Activated naive CD8-positive, alpha-beta T cell treated with anti-CD3 and anti-CD28 coated beads for 36 hours (primary cell): ENCODE data around the gene LYSMD3. TPM values are rescaled to one million over a fixed set of nuclear protein-coding genes. Genes with fewer than 3 reads are reported as not detected.
A peak's percentile ranks its signal among the peaks of the same experiment; 100 is the strongest.
"Not testable (repeated sequence)": the region's sequence is repeated elsewhere in the genome, so short reads cannot be mapped to it uniquely, and the experiment has no call there.

Experiments used
- DNase-seq: peaks from one replicate; pipeline ENCODE4 v3.0.0; 2021
- H3K27ac Mint-ChIP-seq: one replicate; pipeline ENCODE4 v1.8.0; 2022; ENCODE audit warnings: mild to moderate bottlenecking, moderate library complexity, mixed read lengths
- H3K27me3 Mint-ChIP-seq: one replicate; pipeline ENCODE4 v1.8.0; 2022; ENCODE audit warnings: mild to moderate bottlenecking, mixed read lengths
- H3K36me3 Mint-ChIP-seq: one replicate; pipeline ENCODE4 v1.8.0; 2021; ENCODE audit warnings: mild to moderate bottlenecking, mixed read lengths
- H3K4me1 Mint-ChIP-seq: one replicate; pipeline ENCODE4 v1.8.0; 2021; ENCODE audit warnings: mixed read lengths
- H3K4me3 Mint-ChIP-seq: one replicate; pipeline ENCODE4 v1.8.0; 2022; ENCODE audit warnings: mild to moderate bottlenecking, moderate library complexity, mixed read lengths
- H3K9me3 Mint-ChIP-seq: one replicate; pipeline ENCODE4 v1.8.0; 2022; ENCODE audit warnings: mixed read lengths
- total RNA-seq, 2 experiments: library from RNA; stranded (reverse); gene quantifications; one replicate each; pipeline ENCODE4 v1.2.3, GENCODE V29; 2021

The LYSMD3 gene
- 10 to 100 TPM; 14.2 to 14.8 TPM for total RNA-seq

- peak within 1 kb of the TSS; percentile 95 for H3K27ac Mint-ChIP-seq
- H3K36me3 Mint-ChIP-seq: peaks cover 4% of the 10 kb centered on the region
- H3K9me3 Mint-ChIP-seq: no peaks in the 10 kb centered on the region
- DNase-seq: peak; percentile 94
- H3K4me1 Mint-ChIP-seq: peaks cover 21% of the 10 kb centered on the region
- peaks cover 15% of the 10 kb centered on the region for H3K27me3 Mint-ChIP-seq
- peak within 1 kb of the TSS; percentile 99 for H3K4me3 Mint-ChIP-seq
Observed at GRCh38 chr5:90529194-90529938, at the start of gene LYSMD3. Gene LYSMD3, minus strand, starts transcription at chr5:90529584. Its CDS starts 4,295 bp downstream, at chr5:90525289.

- not testable (repeated sequence) for H3K4me1 Mint-ChIP-seq, H3K36me3 Mint-ChIP-seq, H3K4me3 Mint-ChIP-seq, DNase-seq, H3K27ac Mint-ChIP-seq
- Mint-ChIP-seq H3K9me3 (peaks cover 21% of the 10 kb centered on the region), H3K27me3 (peaks cover 46% of the 10 kb centered on the region)
Observed at GRCh38 chr5:90576566-90576965, 47.2 kb upstream of the LYSMD3 start.

- no peak for DNase-seq
- Mint-ChIP-seq H3K27ac (no peak overlapping the region), H3K36me3 (no peaks in the 10 kb centered on the region), H3K27me3 (peaks cover 50% of the 10 kb centered on the region), H3K4me1 (no peaks in the 10 kb centered on the region), H3K4me3 (no peak overlapping the region), H3K9me3 (peaks cover 20% of the 10 kb centered on the region)
Observed at GRCh38 chr5:90575712-90576111, 46.3 kb upstream of the LYSMD3 start.

- no peak overlapping the region for H3K27ac Mint-ChIP-seq
- peaks cover 9% of the 10 kb centered on the region for H3K9me3 Mint-ChIP-seq
- H3K4me1 Mint-ChIP-seq: no peaks in the 10 kb centered on the region
- no peaks in the 10 kb centered on the region for H3K36me3 Mint-ChIP-seq
- H3K4me3 Mint-ChIP-seq: no peak overlapping the region
- peaks cover 47% of the 10 kb centered on the region for H3K27me3 Mint-ChIP-seq
- no peak for DNase-seq
Observed at GRCh38 chr5:90571147-90571773, 41.9 kb upstream of the LYSMD3 start.

- Mint-ChIP-seq H3K4me1 (no peaks in the 10 kb centered on the region), H3K9me3 (peaks cover 9% of the 10 kb centered on the region), H3K27ac (no peak overlapping the region), H3K27me3 (peaks cover 51% of the 10 kb centered on the region), H3K4me3 (no peak overlapping the region), H3K36me3 (no peaks in the 10 kb centered on the region)
- DNase-seq: no peak
Observed at GRCh38 chr5:90570034-90570433, 40.6 kb upstream of the LYSMD3 start.

- Mint-ChIP-seq H3K36me3 (no peaks in the 10 kb centered on the region), H3K4me3 (no peak overlapping the region), H3K27me3 (peaks cover 51% of the 10 kb centered on the region), H3K27ac (no peak overlapping the region), H3K4me1 (no peaks in the 10 kb centered on the region), H3K9me3 (peaks cover 9% of the 10 kb centered on the region)
- DNase-seq: no peak
Observed at GRCh38 chr5:90569084-90569483, 39.7 kb upstream of the LYSMD3 start.

- H3K9me3 Mint-ChIP-seq: peaks cover 6% of the 10 kb centered on the region
- no peaks in the 10 kb centered on the region for H3K4me1 Mint-ChIP-seq
Observed at GRCh38 chr5:90565491-90565890, 36.1 kb upstream of the LYSMD3 start.

GRCh38 chr5:90563108-90563507, 33.7 kb upstream of the LYSMD3 start:
- Mint-ChIP-seq H3K27ac (no peak overlapping the region), H3K27me3 (peaks cover 57% of the 10 kb centered on the region), H3K4me1 (peaks cover 1% of the 10 kb centered on the region), H3K9me3 (no peaks in the 10 kb centered on the region), H3K36me3 (no peaks in the 10 kb centered on the region), H3K4me3 (no peak overlapping the region)
- DNase-seq: no peak

More at GRCh38 chr5:90565491-90565890, 36.1 kb upstream of the LYSMD3 start:
- Mint-ChIP-seq H3K27me3 (peaks cover 52% of the 10 kb centered on the region), H3K27ac (no peak overlapping the region), H3K36me3 (no peaks in the 10 kb centered on the region), H3K4me3 (no peak overlapping the region)
- no peak for DNase-seq

- no peaks in the 10 kb centered on the region for H3K36me3 Mint-ChIP-seq
- H3K27ac Mint-ChIP-seq: no peak overlapping the region
- no peak for DNase-seq
- no peaks in the 10 kb centered on the region for H3K9me3 Mint-ChIP-seq
- no peak overlapping the region for H3K4me3 Mint-ChIP-seq
- peaks cover 59% of the 10 kb centered on the region for H3K27me3 Mint-ChIP-seq
- peaks cover 6% of the 10 kb centered on the region for H3K4me1 Mint-ChIP-seq
Observed at GRCh38 chr5:90562341-90562740, 33.0 kb upstream of the LYSMD3 start.

- no peaks in the 10 kb centered on the region for H3K36me3 Mint-ChIP-seq
- no peak overlapping the region for H3K4me3 Mint-ChIP-seq
- DNase-seq: no peak
- H3K9me3 Mint-ChIP-seq: no peaks in the 10 kb centered on the region
- peaks cover 61% of the 10 kb centered on the region for H3K27me3 Mint-ChIP-seq
- H3K4me1 Mint-ChIP-seq: peaks cover 6% of the 10 kb centered on the region
- no peak overlapping the region for H3K27ac Mint-ChIP-seq
Observed at GRCh38 chr5:90561766-90562165, 32.4 kb upstream of the LYSMD3 start.

GRCh38 chr5:90560771-90561170, 31.4 kb upstream of the LYSMD3 start:
- no peak overlapping the region for H3K4me3 Mint-ChIP-seq
- H3K9me3 Mint-ChIP-seq: no peaks in the 10 kb centered on the region
- peaks cover 67% of the 10 kb centered on the region for H3K27me3 Mint-ChIP-seq
- H3K27ac Mint-ChIP-seq: no peak overlapping the region
- DNase-seq: no peak
- H3K36me3 Mint-ChIP-seq: no peaks in the 10 kb centered on the region
- H3K4me1 Mint-ChIP-seq: peaks cover 6% of the 10 kb centered on the region

GRCh38 chr5:90558344-90559192, 29.2 kb upstream of the LYSMD3 start, which contains the start of gene ADGRV1:
Gene ADGRV1, plus strand, starts transcription at chr5:90558797. Its CDS starts 99 bp downstream, at chr5:90558896.
- H3K27ac Mint-ChIP-seq: no peak within 1 kb of the TSS
- no peaks in the 10 kb centered on the region for H3K36me3 Mint-ChIP-seq
- DNase-seq: peak; percentile 21
- H3K4me1 Mint-ChIP-seq: peaks cover 6% of the 10 kb centered on the region
- peak within 1 kb of the TSS; percentile 72 for H3K4me3 Mint-ChIP-seq
- H3K27me3 Mint-ChIP-seq: peaks cover 71% of the 10 kb centered on the region
- H3K9me3 Mint-ChIP-seq: no peaks in the 10 kb centered on the region

GRCh38 chr5:90557871-90558270, 28.5 kb upstream of the LYSMD3 start:
- no peak for DNase-seq
- H3K4me1 Mint-ChIP-seq: peaks cover 6% of the 10 kb centered on the region
- H3K9me3 Mint-ChIP-seq: no peaks in the 10 kb centered on the region
- peak overlapping the region; percentile 72 for H3K4me3 Mint-ChIP-seq
- no peaks in the 10 kb centered on the region for H3K36me3 Mint-ChIP-seq
- H3K27me3 Mint-ChIP-seq: peaks cover 74% of the 10 kb centered on the region
- no peak overlapping the region for H3K27ac Mint-ChIP-seq

GRCh38 chr5:90557391-90557790, 28.0 kb upstream of the LYSMD3 start:
- H3K4me3 Mint-ChIP-seq: no peak overlapping the region
- no peak overlapping the region for H3K27ac Mint-ChIP-seq
- H3K9me3 Mint-ChIP-seq: no peaks in the 10 kb centered on the region
- peaks cover 70% of the 10 kb centered on the region for H3K27me3 Mint-ChIP-seq
- H3K36me3 Mint-ChIP-seq: no peaks in the 10 kb centered on the region
- no peak for DNase-seq
- peaks cover 6% of the 10 kb centered on the region for H3K4me1 Mint-ChIP-seq

GRCh38 chr5:90555666-90556065, 26.3 kb upstream of the LYSMD3 start:
- H3K27me3 Mint-ChIP-seq: peaks cover 62% of the 10 kb centered on the region
- no peaks in the 10 kb centered on the region for H3K36me3 Mint-ChIP-seq
- H3K4me3 Mint-ChIP-seq: no peak overlapping the region
- peaks cover 6% of the 10 kb centered on the region for H3K4me1 Mint-ChIP-seq
- no peak overlapping the region for H3K27ac Mint-ChIP-seq
- no peak for DNase-seq
- no peaks in the 10 kb centered on the region for H3K9me3 Mint-ChIP-seq
